NCI-H226 (cell line): ENCODE results near the gene HSD17B14.
"Not testable (repeated sequence)": the region's sequence is repeated elsewhere in the genome, so short reads cannot be mapped to it uniquely, and the experiment has no call there.

Experiments used
- DNase-seq: peaks from one replicate; pipeline ENCODE4 v3.0.0-alpha.2; 2015

Gene HSD17B14

DNA sequence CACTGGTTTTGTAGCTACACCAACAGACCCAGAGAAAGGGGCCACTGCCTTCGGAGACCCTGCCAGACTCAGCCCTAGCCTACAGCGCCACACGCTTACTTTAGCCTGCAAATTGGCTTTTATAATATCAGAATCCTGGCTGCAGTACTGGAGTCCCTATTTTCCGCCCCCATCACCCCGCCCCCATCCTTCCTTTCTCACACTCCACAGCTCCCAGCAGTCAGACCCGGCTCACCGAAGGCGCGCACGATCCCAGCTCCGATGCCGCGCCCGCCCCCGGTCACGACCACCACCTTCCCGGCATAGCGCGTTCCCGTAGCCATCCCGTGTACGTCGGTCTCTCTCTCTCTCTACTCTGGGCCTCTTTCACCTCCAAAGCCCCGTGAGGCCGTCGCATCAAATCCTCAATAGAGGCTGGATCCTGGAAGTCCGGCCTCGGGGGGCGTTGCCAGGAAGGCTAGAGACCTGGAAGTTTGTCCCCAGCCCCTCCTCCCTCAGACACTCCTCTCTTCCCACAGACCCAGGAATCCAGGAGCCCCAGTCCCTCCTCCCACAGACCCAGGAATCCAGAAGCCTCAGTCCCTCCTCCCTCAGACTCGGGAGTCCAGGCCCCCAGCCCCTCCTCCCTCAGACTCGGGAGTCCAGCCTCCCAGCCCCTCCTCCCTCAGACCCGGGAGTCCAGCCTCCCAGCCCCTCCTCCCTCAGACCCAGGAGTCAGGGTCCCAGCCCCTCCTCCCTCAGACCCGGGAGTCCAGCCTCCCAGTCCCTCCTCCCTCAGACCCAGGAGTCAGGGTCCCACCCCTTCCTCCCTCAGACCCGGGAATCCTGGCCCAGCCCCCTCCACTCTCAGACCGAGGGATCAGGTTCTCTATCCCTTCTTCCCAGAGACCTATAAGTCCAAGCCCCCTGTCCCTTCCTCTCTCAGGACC is at the start of gene HSD17B14:
Gene HSD17B14, minus strand, starts transcription at position 403 of the 929 bp plus-strand sequence. Its CDS starts 80 bp downstream, at position 323.
- peak; percentile 75 for DNase-seq

DNA sequence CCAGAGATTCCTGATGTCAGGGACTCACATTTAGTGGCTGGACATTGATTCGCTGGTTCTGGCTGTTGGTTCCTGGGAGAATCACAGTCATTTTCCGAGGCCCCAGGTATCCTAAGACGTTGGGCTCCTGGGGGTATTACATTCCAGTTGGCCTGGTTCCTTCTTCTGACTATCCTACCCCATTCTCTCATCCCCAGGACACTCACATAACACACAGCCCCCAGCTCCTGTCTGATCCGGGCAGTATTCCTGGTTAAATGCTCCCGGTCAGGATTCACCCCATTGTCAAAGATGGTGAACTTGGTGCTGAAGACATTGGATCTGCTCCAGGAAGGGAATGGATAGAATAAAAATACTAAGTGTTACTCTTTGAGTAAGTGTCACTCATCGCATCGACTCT is 47.4 kb upstream of the HSD17B14 start:
- no peak for DNase-seq

DNA sequence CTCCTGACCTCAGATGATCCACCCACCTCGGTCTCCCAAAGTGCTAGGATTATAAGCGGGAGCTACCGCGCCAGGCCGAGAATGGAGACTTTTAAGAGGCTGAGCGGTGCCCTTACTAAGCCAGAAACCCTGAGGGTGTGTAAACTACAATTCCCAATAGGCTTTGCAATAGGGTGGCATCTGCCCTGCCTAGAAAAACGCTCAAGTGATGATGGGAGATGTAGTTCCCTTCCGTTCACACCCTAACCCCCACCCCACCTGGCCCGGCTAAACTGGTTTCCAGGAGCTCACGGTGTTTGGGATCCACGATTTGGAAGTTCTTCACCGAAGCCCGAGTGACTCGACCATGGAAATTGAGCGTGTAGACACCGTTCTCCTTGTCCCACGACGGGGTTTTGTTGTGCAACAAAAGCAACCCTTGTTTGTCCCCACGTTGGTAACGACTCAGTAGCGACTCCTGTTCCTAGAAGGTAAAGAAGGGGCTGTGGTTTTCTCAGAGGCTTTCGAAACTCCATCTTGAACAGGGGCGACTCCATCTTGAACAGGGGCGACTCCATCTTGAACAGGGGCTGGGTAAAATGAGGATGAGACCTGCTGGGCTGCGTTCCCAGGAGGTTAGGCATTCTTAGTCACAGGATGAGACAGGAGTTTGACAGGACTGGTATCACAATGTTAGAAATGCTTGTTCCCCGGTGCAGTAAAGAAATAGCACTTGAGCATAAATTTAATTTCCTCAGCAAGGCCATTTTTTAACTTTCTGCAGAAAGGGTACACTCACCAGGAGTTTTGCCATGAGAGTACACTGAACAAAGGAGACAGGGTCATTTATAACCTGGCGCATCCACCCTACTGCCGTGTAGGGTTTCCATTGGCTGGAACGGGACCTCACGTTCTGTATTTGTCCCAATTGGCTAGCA is 45.7 kb upstream of the HSD17B14 start:
- no peak for DNase-seq

DNA sequence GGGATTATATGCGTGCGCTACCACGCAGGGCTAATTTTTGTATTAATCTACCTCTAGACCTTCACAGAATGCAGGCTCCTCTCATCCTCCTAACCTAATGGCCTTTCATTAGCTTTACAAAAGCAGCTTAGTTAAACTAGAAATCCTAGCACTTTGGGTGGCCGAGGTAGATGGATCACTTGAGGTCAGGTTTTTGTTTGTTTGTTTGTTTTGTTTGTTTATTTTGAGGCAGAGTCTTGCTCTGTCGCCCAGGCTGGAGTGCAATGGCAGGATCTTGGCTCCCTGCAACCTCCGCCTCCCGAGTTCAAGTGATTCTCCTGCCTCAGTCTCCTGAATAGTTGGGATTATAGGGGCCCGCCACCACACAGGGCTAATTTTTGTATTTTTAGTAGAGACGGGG is 43.4 kb upstream of the HSD17B14 start:
- DNase-seq: not testable (repeated sequence)

DNA sequence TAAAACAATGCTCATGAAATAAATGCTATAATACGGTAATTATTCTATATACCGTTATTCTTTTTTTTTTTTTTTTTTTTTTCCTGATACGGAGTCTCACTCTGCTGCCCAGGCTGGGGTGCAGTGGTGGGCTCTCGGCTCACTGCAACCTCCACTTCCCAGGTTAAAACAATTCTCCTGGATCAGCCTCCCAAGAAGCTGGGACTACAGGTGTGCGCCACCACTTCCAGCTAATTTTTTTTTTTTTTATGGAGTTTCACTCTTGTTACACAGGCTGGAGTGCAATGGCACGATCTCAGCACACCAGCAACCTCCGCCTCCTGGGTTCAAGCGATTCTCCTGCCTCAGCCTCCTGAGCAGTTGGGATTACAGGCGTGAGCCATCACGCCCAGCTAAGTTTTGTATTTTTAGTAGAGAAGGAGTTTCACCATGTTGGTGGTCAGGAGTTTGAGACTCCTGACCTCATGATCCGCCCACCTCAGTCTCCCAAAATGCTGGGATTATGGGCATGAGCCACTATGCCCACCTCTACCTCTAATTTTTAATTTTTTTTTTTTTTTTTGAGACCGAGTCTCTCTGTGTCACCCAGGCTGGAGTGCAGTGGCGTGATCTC is 42.8 kb upstream of the HSD17B14 start:
- DNase-seq: no peak

DNA sequence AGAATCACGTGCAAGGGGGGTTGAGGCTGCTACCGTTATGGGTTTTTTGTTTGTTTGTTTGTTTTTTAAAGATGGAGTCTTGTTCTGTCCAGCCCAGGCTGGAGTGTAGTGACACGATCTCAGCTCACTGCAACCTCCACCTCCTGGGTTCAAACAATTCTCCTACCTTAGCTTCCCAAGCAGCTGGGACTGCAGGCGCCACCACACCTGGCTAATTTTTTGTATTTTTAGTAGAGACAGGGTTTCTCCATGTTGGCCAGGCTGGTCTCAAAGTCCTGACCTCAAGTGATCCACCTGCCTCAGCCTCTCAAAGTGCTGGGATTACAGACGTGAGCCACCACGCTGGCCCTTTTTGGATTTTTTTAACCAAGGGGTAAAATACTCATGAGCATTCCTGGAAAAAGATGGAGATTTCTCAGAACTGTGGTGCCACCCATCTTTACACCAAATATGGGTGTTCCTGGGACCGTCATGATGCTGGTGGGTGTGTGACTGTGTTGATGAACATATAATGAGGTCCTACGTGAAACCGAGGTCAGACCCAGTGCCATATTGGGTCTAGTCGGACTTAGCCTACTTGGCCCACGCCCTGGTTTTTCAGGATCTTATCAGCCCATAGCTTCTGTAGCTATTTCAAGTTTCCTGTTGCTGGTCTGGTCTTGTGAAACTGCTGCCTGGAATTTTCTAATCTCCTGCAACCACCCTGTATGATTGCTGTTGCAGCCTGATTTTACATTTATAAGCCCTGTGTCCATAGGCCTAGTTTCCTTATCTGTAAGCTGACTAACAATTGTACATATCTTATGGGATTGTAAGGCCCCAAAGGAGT is 42.1 kb upstream of the HSD17B14 start:
- DNase-seq: peak; percentile 88

DNA sequence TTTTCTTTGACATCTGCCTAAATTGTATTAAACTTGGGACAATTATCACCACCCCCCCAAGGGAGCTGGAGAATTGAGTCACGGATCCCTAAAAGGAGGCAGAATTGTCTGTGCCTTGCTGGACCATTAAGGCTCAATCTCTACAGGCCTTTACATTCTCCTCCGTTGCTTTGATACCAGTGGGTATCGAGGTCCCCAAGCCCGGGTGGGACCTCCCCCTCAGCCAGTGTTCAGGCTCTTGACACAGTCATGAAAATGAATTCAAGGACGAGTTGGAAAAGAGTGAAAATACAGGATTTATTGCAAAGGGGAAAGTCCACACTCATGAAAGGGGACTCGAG is 41.5 kb upstream of the HSD17B14 start:
- DNase-seq: no peak

DNA sequence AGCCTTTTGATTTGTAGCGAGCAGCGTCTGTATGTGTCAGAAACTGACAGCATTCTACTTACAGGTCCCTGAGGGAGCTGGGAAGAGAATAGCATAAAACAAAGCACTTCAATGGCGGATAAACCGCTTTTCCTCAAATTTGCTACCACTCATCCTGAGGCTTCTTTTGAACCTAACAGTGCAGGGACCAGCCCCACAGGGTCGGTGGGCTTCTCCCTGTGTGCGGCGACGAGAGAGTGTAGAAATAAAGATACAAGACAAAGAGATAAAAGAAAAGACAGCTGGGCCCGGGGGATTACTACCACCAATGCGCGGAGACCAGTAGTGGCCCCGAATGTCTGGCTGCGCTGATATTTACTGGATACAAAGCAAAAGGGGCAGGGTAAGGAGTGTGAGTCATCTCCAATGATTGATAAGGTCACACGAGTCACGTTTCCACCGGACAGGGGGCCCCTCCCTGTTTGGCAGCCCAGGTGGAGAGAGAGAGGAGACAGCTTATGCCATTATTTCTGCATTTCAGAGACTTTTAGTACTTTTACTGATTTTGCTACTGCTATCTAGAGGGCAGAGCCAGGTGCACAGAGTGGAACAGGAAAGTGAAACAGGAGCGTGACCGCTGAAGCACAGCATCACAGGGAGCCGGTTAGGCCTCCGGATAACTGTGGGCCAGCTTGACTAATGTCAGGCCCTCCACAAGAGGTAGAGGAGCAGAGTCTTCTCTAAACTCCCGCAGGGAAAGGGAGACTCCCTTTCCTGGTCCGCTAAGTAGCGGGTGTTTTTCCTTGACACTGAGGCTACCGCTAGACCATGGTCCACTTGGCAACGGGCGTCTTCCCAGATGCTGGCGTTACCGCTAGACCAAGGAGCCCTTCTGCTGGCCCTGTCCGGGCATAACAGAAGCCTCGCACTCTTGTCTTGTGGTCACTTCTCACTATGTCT is 40.0 kb upstream of the HSD17B14 start:
- peak; percentile 38 for DNase-seq

DNA sequence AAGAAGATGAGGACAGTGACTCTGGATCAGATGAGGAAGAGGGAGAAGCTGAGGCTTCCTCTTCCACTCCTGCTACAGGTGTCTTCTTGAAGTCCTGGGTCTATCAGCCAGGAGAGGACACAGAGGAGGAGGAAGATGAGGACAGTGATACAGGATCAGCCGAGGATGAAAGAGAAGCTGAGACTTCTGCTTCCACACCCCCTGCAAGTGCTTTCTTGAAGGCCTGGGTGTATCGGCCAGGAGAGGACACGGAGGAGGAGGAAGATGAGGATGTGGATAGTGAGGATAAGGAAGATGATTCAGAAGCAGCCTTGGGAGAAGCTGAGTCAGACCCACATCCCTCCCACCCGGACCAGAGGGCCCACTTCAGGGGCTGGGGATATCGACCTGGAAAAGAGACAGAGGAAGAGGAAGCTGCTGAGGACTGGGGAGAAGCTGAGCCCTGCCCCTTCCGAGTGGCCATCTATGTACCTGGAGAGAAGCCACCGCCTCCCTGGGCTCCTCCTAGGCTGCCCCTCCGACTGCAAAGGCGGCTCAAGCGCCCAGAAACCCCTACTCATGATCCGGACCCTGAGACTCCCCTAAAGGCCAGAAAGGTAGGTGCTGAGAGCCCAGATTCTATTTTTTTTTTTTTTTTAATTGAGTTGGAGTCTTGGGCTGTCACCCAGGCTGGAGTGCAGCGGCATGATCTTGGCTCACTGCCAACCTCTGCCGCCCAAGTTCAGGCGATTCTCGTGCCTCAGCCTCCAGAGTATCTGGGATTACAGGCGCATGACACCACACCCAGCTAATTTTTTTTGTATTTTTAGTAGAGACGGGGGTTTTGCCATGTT is 38.2 kb upstream of the HSD17B14 start:
- DNase-seq: peak; percentile 68

DNA sequence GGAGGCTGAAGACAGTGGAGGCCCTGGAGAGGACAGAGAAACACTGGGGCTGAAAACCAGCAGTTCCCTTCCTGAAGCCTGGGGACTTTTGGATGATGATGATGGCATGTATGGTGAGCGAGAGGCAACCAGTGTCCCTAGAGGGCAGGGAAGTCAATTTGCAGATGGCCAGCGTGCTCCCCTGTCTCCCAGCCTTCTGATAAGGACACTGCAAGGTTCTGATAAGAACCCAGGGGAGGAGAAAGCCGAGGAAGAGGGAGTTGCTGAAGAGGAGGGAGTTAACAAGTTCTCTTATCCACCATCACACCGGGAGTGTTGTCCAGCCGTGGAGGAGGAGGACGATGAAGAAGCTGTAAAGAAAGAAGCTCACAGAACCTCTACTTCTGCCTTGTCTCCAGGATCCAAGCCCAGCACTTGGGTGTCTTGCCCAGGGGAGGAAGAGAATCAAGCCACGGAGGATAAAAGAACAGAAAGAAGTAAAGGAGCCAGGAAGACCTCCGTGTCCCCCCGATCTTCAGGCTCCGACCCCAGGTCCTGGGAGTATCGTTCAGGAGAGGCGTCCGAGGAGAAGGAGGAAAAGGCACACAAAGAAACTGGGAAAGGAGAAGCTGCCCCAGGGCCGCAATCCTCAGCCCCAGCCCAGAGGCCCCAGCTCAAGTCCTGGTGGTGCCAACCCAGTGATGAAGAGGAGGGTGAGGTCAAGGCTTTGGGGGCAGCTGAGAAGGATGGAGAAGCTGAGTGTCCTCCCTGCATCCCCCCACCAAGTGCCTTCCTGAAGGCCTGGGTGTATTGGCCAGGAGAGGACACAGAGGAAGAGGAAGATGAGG is 37.4 kb upstream of the HSD17B14 start:
- peak; percentile 76 for DNase-seq

DNA sequence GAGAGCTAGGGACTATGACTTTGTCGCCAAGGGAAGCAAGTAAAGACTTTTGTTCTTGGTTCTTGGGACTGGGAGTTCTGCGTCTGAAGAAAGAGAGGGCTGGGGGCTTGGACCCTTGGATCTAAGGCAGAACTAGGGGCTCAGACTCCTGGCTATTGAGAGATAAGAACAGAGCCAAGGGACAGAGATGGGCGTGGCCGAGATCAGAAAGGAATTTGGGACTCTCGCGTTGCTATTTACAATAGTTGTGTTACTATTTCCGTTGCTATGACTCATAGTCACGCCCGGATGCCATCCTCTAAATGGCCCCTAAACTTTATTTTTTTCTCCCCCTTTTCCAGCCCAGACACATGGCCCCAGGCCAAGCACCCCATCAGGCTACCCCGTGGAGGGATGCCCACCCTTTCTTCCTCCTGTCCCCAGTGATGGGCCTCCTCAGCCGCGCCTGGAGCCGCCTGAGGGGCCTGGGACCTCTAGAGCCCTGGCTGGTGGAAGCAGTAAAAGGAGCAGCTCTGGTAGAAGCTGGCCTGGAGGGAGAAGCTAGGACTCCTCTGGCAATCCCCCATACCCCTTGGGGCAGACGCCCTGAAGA is 36.7 kb upstream of the HSD17B14 start:
- peak; percentile 92 for DNase-seq

DNA sequence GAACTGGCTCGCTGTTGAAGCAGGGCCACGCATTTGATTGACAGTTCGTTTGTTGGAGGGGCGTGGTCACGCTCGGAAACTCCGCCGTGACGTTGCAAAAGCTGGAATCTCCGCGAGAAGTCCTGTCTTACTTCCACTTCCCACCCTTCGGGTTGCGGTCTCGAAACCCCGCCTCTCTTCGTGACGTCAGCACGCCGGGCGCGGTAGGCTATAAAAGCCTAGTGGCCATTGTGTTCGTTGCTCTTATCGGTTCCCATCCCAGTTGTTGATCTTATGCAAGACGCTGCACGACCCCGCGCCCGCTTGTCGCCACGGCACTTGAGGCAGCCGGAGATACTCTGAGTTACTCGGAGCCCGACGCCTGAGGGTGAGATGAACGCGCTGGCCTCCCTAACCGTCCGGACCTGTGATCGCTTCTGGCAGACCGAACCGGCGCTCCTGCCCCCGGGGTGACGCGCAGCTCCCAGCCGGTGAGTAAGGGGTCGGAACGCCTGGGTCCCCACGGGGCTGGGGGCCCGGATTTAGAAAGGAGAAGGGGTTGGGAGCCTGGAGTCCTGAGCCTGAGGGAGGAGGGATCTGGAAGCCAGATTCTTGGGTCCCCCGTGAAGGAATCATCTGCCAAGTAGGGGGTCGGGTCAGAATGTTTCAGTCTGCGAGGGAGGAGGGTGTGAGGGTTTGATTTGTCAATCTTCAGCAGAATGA is 36.0 kb upstream of the HSD17B14 start, which contains the start of gene PPP1R15A:
Gene PPP1R15A, plus strand, starts transcription at position 240 of the 702 bp plus-strand sequence. CDS start 813 bp downstream, outside the sequence.
- DNase-seq: peak; percentile 92

DNA sequence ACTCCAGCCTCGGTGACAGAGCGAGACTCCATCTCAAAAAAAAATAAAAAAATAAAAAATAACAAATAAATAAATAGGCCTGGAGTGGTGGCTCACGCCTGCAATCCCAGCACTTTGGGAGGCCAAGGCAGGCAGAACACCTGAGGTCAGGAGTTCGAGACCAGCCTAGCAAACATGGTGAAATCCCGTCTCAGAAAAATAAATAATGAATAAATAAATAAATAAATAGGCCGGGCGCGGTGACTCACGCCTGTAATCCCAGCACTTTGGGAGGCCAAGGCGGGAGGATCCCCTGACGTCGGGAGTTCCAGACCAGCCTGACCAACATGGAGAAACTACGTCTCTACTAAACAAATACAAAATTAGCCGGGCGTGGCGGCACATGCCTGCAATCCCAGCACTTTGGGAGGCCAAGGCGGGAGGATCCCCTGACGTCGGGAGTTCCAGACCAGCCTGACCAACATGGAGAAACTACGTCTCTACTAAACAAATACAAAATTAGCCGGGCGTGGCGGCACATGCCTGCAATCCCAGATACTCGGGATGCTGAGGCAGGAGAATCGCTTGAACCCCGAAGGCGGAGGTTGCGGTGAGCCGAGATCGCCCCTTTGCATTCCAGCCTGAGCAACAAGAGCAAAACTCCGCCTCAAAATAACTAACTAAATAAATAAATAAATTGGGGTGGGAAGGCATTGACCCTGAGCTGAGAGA is 35.3 kb upstream of the HSD17B14 start:
- not testable (repeated sequence) for DNase-seq

DNA sequence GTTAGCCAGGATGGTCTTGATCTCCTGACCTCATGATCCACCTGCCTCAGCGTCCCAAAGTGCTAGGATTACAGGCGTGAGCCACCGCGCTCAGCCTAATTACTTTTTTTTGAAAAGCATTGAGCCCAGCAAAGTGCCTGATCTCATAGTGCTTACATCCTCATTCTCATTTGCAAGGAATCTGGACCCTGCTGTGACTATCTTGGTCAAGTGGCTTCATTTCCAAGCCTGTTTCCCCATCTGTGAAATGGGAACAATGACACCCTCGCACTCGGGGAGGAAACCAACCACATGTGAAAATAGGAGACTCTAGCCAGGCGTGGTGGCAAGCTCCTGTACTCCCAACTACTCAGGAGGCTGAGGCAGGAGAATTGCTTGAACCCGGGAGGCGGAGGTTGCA is 33.8 kb upstream of the HSD17B14 start:
- no peak for DNase-seq

DNA sequence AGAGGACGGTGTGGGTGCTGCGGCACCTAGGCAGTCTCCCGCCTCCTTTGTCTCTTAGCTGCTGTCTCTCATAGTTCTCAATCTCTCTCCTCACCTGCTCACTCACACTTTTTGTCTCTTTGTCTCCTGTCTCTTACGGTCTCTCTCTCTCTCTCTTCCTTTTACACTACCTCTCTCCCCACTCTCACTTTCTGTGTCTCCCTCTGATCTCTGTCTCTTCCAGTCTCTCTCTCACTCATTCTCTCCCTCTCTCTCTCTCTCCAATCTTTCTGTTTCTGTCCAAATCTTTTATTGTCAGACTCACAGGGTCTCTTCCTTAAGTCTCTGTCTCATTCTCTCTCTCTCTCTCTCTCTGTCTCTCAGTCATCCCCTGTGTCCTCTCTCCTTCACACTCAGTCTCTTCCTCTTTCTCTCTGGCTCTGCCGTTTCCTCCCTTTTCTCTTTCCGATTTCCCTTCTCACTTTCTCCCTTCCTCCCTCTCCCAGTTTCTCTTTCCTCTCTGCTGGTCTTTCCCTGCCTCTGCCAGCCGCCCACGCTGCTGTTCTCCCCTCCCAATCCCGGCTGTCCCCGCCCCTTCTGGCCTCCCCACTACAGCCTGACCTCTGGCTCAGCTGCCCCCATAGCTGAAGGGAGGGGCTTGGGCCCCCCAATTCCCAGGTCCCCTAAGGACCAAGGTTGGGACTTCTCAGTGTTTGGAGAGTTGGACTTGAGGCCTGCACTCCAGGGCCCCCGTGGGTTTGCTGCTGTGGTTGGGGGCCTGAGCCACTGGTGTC is 32.0 kb upstream of the HSD17B14 start, which contains the start of gene PLEKHA4:
Gene PLEKHA4, minus strand, starts transcription at position 504 of the 773 bp plus-strand sequence. CDS start 997 bp downstream, outside the sequence.
- DNase-seq: no peak

DNA sequence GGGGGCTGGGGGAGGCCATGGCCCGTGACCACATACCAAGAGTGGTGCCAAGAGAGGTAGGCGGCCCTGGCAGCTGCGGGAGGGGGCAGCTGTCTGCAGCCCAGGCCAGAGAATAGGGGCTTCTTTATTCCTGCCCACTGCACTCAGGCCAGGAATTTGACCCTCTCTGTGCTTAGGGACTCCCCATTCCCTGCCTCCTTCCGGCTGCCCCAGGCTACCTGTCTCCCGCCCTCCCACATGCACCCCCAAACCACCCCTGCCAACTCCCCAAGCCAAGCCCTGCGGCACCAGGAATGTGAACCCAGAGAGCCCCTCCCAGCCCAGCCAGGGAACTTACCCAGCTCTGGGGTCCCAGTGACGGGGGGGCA is 31.4 kb upstream of the HSD17B14 start:
- DNase-seq: no peak
